Medulla oblongata (tissue), 1 donor: ENCODE data around the gene GLG1.
"Not testable (repeated sequence)": the region's sequence is repeated elsewhere in the genome, so short reads cannot be mapped to it uniquely, and the experiment has no call there.

Source experiments
- DNase-seq: peaks from one replicate; pipeline ENCODE4 v3.0.0-alpha.2; 2015; ENCODE audit errors: extremely low spot score

GLG1 gene

DNA sequence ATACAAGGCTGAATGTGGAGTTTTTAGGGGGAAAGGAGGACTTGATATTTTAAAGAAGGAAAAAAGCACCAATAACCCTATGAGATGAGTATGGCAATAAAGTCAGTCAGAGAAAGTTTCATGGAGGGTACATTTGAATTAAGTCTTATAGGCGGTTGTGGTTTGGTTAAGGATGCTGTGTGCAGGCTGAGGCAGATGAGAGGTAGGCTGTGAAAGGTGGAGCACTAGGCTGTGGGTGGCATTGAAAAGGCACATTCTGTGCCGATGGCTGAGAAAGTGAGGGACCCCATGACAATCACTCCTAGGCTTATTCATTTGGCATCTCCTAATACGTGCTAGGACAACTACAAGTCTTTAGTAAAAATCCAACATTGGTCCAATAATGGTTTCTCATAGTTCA, 68.1 kb downstream of the GLG1 start:
- not testable (repeated sequence) for DNase-seq

DNA sequence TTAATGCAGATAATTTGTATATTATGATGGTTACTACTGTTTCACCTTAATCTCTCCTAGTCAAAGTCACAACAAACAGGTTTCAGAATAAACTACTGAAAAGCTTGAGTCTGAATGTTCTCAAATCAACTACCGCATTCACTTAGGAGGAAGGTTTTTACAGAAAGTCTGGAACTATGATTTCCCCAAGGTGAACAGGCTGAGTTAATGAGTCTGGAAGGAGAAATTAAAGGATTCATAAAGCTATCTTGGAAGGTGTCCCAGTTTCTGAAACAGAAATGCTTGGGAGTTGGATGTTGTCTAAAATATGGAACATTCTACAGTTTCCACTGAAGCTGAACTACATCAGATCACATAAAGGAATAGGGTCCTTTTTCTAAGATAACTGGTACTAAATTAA, 69.2 kb downstream of the GLG1 start:
- DNase-seq: not testable (repeated sequence)

DNA sequence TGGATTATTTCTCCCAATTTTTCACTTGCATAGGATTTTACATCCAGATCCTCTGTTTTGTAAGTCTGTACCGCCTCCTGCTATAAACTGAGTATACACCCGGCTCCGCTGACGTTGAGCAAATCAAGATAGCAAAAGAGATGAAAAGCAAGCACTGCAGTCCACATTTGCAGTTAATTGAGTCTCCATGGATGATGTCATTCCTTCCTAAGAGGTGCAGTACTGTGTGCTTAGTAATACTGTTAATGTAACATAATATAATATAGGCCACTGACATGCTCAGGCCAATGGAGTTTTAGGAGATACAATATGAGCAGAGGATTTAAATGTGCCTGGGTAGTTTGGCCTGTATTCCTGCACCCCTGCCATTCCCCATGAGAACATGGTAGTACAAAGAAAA, 72.3 kb downstream of the GLG1 start:
- not testable (repeated sequence) for DNase-seq

DNA sequence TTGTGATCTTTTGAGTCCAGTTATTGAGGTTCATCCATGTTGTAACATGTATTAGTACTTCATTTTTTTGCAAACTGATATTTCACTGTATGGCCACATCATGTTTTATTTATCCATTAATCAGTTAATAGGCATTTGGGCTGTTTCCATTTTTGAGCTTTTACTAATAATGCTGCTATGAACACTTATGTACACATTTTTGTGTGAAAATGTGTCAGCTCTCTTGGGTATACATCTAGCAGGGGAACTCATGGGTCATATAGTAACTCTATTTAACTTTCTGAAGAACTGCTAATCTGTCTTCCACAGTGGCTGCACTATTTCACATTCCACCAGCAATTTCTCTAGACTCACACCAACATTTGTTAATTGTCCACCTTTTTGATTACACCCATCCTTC, 82.0 kb downstream of the GLG1 start:
- DNase-seq: no peak

DNA sequence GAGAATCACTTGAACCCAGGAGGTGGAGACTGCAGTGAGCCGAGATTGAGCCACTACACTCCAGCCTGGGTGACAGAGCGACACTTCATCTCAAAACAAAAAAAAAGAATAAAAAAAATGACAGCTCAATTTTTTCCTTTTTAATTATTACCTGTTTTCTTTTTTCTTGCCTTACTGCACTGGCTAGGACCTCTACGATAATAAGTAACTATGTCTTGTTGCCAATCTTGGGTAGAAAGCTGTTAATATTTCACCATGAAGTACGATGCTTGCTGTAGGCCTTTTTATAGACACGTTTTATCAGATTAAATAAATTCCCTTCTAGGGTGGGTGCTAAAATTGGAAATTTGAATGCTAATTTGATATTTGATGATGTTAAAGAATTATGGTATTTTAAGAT, 82.8 kb downstream of the GLG1 start:
- no peak for DNase-seq

DNA sequence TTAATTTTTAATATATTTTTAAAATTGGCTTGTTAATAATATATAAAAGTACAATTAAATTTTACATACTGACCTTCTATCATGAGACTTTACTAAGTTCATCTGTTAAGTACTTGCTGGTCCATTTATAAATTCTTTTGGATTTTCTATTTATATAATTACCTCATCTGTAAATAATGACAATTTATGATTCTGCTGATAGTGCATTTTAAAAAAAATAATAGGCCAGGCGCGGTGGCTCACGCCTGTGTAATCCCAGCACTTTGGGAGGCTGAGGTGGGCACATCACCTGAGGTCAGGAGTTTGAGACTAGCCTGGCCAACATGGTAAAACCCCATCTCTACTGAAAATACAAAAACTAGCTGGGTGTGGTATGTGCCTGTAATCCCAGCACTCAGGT, 83.2 kb downstream of the GLG1 start:
- not testable (repeated sequence) for DNase-seq

- DNase-seq: no peak
Observed at GRCh38 chr16:74522160-74522559, 84.8 kb downstream of the GLG1 start.

DNA sequence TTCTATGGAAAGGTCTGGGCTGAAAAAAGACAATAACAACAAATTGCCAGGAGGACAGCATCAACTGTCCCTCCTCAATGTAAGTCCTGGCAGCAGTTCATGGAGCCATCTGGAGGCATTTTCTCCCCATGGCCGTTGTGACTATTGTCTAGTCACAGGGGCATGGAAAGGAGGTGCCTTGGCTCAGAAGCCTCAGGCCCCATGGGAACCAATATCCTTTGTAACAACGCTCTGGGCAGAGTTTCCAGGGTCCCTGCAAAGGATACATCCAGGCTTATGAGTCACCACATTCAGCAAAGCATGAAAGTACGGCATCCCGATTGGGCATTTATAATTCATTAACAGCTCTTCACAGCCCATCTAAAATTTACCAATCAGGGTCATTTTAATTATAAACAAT, 85.2 kb downstream of the GLG1 start:
- peak; percentile 75 for DNase-seq

DNA sequence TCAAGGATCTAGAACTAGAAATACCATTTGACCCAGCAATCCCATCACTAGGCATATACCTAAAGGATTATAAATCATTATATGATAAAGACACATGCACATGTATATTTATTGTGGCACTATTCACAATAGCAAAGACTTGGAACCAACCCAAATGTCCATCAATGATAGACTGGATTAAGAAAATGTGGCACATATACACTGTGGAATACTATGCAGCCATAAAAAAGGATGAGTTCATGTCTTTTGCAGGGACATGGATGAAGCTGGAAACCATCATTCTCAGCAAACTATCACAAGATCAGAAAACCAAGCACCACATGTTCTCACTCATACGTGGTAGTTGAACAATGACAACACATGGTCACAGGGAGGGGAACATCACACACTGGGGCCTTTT, 88.0 kb downstream of the GLG1 start:
- not testable (repeated sequence) for DNase-seq

DNA sequence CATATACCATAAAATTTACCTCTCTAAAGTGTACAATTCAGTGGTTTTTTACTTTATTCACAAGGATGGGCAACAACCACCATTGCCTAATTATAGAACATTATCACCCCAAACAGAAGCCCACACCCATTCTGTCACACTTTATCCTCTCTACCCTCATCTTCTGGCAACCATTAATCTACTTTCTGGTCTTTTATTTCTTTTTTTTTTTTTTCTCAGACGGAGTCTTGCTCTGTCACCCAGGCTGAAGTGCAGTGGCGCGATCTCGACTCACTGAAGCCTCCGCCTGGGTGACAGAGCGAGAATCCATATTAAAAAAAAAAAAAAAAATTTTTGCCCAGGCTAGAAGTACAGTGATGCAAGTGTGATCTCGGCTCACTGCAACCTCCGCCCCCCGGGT, 95.0 kb downstream of the GLG1 start:
- DNase-seq: no peak

DNA sequence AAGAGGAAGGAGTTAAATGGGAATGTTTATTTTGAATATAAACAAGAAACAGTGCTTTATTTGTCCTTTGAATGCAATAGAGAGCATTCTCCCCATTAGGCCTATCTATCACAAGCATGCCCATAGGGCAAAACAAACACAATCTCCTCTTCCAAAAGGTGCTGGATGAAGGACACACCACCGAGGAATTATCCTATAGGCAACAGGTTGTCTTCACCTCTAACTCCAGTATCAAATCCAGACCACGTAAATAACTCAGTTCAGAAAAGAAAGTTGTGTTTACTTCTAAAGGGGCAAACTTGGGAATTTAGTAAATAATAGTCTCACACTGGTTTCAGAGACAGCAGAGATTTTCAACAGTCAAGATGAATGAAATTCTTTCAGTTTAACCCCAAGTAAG, 101.9 kb downstream of the GLG1 start:
- no peak for DNase-seq

- no peak for DNase-seq
Observed at GRCh38 chr16:74503412-74503811, 103.5 kb downstream of the GLG1 start.

- peak; percentile 86 for DNase-seq
Observed at GRCh38 chr16:74501484-74502478, 105.1 kb downstream of the GLG1 start.

- peak; percentile 69 for DNase-seq
Observed at GRCh38 chr16:74500907-74501306, 106.0 kb downstream of the GLG1 start.

DNA sequence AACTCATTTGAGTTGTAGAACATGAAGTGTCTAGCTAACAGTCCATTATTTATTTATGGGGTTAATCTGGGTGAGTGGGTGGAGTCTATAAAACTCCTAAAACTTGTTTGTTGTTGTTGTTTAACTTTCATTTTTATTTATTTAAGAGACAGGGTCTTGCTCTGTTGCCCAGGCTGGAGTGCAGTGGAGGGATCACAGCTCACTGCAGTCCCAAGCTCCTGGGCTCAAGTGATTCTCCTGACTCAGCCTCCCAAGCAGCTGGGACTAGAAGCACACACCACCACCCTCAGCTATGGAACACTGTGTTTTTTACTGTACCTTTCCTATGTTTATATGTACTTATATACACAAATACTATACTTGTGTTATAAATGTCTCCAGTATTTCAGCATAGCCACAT, 107.8 kb downstream of the GLG1 start:
- no peak for DNase-seq

DNA sequence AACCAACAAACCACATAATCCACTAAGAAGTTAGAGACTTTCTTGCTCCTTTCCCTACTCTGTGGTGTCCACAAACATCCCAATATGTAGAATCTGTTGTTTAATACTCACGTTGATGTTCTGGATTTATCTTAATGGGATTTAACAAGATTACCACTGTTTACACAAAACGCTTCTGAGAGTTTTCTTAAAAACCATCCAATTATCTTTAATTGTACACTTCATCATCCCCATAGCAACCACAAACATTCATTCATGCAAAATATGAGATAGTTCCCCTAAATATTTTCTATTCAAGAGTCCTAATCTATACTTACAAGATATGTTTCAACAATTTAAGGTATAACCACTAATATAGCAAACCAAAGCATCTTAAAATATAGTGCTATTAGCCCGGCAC, 109.2 kb downstream of the GLG1 start:
- no peak for DNase-seq

DNA sequence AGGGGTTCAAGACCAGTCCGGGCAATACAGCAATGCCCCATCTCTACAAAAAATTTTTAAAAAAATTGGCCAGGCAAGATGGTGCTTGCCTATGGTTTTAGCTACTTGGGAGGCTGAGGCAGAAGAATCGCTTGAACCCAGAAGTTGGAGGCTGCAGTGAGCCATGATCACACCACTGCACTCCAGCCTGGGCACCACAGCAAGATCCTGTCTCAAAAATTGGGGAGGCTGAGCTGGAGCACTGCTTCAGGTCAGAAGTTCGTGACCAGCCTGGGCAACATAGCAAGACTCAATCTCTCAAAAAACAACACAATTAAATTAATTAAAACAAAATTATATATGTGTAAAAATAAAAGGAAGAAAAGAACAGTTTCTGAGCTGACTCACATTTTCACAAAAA, 110.9 kb downstream of the GLG1 start:
- no peak for DNase-seq

- no peak for DNase-seq
Observed at GRCh38 chr16:74492976-74493375, 113.9 kb downstream of the GLG1 start.

- no peak for DNase-seq
Observed at GRCh38 chr16:74487634-74488495, 119.0 kb downstream of the GLG1 start.

DNA sequence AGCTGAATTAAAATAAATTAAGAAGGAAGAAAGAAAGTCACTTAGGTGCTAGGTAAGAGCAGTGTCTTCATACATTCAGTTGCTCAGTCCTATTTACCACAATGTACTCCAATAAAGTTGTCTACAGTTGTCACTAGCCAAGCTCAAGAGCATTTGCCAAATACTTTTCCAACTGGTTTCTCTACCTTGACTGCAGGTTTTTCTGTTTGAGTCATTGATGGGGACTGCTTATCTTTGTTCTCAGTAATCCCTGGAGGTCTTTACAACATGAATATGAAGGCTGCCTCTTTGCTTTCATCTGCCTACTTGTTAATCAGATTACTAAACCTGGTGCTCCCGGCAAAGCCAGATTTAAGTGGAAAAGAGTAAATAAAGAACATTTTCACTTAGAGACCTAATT, 121.0 kb downstream of the GLG1 start:
- DNase-seq: no peak

DNA sequence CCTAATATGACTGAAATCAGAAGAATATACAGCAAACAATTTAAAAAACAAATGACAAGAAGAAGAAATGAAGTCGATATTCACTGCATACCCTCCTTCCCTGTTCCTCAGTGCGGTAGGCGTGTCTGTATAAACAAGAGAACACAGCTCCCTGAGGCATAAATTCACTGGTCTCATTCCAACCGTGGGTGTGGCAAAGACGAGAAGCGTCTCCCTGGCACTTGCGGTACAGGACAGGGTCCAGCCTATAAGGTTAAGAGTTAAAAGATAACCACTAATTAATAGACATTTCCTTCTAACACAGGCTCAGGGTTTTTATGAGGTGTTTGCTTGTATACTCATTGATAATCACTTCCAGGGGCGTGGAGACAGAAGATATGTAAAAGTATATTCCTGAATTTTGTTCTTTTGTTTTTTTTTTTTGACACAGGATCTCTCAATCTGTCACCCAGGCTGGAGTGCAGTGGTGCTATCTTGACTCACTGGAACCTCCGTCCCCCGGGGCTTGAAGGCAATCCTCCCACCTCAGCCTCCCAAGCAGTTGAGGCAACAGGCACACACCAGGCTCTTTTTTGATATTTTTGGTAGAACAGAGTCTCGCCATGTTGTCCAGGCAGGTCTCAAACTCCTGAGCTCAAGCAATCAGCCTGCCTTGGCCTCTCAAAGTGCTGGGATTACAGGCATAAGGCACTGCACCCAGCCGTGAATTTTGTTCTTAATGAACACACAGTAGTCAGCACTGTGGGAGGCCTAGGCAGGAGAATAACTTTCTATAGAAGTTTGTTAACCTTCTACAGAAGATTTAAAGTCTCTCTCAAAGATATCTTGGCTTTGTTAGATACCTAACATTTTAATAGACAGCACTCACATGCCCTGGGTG, 126.5 kb downstream of the GLG1 start:
- DNase-seq: no peak

DNA sequence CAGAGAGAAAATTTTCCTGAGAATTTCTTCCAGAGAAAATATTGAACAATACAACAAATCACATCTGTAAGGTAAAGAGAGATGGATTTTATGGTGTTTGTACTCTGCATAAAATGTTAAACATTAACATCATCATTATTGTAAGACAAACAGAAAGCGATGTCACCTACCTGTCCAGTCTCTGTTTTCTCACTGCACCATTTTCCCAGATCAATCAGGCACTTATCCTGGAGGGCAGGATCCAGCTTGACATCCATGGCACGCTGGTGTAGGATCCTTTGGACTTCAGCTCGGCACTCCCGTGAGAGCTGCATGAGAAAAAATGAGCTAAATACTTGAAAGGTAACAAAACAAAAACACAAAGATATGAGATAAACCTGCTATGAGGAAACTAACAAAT, 129.7 kb downstream of the GLG1 start:
- no peak for DNase-seq
